Measurements from ENCODE around the gene CAMK2D.

The CAMK2D gene

DNA sequence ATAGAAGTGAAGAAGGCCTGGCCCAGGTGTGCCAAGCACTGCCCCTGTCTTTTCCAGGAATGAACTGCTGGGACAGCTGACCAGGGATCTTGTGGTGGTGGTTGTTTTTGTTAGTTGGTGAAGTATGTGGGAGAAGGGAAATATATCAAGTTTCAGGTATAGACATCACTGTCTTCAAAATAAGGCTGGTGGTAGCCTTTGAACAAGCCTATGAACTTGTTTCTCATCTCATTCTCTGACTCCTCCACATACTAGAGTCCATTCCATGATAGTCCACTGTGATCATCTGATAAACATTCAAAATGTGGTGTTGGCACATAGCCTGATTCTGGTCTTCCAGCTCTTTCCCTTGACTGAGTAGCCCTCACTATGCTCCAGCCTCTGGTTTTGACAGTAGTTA is 303.7 kb downstream of the CAMK2D start:
- no peak for DNase-seq

DNA sequence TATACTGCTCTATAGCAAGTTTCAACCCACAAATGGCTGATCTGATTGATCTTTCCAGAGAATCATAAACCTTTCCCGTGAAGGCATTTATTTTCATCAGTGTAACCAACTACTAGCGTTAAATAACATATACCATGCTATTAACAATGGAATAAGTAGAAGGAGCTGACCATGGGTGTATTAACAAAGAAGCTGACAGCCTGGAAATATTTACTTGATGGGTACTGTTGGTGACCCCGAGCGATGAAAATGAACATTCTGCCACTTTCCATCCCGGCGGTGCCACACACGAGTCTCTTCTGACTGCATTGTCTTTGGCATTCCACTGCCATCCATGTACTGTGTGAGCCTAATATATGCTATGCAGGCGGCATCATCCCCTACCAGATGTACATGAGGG is 304.4 kb downstream of the CAMK2D start:
- no peak for DNase-seq

- no peak for DNase-seq
Measured at GRCh38 chr4:113455061-113455460, 306.5 kb downstream of the CAMK2D start.

DNA sequence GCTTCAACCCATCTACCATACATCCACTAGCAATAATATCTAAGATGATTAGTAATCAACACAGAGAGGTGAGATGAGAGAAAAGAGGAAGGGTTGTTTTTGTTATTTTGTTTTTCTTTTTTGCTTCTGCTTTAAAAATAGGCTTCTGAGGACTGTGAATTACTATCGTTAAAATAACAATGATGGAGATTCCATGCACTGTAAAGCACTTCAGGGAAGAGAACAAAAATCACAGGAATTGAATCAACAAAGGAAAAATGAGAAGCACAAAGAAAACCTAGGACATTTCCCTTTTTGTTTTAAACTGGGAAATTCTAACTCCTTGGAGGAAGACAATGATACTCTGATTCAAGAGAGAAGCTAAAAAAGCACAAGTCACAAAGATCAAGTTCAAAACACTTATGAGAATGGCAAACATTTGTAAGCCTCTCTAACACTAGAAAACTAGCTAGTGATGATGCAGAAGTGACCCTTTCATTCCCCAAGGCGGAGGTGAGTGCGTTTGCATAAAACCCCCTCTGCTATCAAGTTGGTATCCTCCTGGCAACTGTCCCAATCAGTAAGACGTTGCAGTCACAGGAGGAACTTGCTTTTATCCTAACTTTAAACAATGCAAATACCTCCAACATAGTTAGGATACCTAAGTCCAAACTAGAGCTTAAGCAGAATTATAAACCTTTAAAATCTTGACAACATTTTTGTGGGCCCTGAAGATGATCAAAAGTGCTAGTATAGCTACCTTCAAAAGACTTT is 308.5 kb downstream of the CAMK2D start:
- DNase-seq, result no peak

GRCh38 chr4:113452152-113452551 is 309.4 kb downstream of the CAMK2D start:
- DNase-seq, result no peak

DNA sequence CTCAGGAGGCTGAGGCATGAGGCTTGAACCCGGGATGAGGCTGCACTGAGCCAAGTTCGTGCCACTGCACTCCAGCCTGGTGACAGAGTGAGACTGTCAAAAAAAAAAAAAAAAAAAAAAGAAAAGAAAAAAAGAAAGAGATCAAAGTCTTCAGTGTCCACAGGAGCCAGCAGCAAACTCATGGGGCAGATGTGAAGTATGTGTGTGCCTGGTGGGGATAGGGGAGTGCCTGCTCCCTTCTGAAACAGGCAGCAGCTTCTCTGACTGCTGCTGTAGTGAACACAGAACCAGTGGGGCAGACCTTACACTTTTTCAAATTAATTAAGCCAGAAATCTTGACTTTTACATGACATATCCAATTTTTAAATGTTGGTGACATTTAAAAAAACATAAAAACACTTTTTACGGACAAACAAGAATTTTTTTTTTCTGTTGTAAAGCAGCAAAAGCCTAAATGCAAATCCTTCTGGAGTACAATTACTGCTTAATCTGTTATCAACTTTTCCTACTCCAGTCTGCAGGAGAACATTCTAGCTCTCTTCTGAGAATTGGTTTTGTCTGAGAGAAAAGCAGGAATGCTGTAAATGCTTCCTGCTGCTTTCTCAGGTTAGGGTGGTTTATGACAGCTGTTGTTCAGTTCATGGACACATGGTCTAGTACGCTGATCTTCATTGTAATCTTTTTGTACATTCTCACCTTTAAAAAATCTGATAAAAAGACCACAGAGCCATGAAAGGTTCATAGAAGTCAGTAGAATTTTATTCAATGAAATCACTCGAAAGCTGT is 311.1 kb downstream of the CAMK2D start:
- no peak for DNase-seq

GRCh38 chr4:113449410-113449974 is 312.0 kb downstream of the CAMK2D start:
- no peak for DNase-seq

- no peak for DNase-seq
Measured at GRCh38 chr4:113447769-113448168, 313.8 kb downstream of the CAMK2D start.

- DNase-seq, result no peak
Measured at GRCh38 chr4:113447061-113447460, 314.5 kb downstream of the CAMK2D start.

DNA sequence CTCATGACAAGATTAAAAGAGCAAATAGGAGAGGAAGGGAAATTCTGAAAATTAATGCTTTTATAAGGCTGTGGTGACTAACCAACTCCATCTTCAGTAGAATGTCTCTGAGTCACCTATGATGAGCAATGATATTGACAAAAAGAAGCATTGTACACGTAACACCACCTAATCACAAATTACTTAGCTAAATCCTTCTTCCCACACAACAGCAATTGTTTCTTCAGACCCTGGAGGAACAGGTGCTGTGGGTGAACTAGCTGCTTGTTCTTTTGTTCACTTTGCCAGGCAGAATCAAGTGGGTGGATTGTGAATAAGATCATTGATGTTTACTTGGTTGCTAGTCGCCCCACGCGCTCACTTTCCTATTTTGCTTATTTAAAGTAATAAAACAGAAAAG is 315.5 kb downstream of the CAMK2D start:
- DNase-seq, result no peak

- no peak for DNase-seq
Measured at GRCh38 chr4:113445286-113445685, 316.3 kb downstream of the CAMK2D start.

- DNase-seq, result no peak
Measured at GRCh38 chr4:113444386-113444785, 317.2 kb downstream of the CAMK2D start.

DNA sequence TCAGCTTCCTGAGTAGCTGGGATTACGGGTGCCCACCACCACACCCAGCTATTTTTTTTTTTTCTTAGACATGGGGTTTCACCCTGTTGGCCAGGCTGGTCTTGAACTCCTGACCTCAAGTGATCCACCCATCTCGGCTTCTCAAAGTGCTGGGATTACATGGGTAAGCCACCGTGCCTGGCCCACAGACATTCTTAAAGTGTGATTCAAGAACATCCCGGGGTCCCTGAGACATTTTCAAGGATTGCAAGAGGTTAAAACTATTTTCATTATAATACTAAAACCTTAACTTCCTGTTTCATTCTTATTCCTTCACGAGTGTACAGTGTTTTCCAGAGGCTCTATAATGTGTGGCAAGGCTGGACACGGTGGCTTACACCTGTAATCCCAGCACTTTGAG is 318.7 kb downstream of the CAMK2D start:
- DNase-seq, result no peak

DNA sequence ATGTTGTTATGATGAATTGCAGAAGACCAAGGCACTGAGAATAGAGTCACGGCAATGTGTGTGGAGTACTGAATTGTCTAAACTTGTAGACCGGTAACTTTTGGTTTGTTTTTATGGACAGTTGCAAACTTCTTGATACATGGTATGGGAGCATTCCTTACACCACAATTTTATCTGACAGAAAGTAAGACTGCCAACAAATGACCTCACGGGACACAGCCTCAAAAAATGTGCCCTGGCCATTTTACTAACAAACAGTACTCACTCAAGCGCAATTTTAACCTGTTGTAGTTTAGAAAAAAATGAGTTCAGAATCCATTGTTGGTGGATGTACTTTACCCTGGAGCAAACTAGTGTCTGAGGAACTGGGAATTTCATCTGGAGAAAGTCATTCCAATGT is 321.2 kb downstream of the CAMK2D start:
- DNase-seq, result no peak

DNA sequence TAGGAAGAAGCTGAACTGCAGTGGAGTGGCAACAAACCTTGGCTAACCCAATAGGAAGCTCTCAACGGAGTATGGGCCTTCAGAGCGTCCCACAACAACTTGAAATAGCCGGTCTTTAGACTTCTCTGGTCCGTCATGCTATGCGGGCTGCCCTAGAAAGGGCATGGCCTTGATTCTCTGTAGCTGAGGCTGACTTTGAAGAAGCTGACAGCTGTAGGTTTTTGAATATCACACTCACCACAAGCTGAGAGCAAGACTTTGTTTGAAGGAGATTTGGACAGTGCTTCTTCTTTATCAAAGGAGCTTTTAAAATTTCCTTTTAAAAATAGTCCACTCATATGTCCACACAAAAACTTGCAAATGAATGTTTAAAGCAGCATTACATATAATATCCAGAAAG is 322.9 kb downstream of the CAMK2D start:
- DNase-seq, result no peak

GRCh38 chr4:113437129-113437528 is 324.4 kb downstream of the CAMK2D start:
- DNase-seq, result no peak

- DNase-seq, result no peak
Measured at GRCh38 chr4:113436360-113436759, 325.2 kb downstream of the CAMK2D start.

- DNase-seq, result no peak
Measured at GRCh38 chr4:113435893-113436292, 325.6 kb downstream of the CAMK2D start.

- DNase-seq, result no peak
Measured at GRCh38 chr4:113434247-113434587, 327.3 kb downstream of the CAMK2D start.

GRCh38 chr4:113433536-113434246 is 327.8 kb downstream of the CAMK2D start:
- no peak for DNase-seq

- no peak for DNase-seq
Measured at GRCh38 chr4:113433116-113433515, 328.4 kb downstream of the CAMK2D start.

DNA sequence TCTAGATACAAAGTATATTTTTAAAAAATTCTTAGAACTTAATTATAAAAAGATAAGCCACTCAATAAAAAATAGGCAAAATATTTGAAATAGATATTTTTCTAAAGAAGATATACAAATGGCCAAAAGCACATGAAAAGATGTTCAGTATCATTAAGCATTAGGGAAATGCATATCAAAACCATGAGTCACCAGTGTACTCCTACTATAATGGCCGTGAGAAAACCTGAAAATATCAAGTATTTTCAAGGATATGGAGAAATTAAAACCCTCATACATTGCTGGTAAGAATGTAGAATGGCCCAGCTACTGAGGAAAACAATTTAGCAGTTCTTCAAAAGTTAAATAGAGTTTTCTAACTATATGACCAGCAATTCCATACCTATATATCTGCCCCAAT is 337.9 kb downstream of the CAMK2D start:
- no peak for DNase-seq

- DNase-seq, result no peak
Measured at GRCh38 chr4:113420938-113421337, 340.6 kb downstream of the CAMK2D start.

GRCh38 chr4:113419631-113420030 is 341.9 kb downstream of the CAMK2D start:
- no peak for DNase-seq
